GM19043 (cell line): Measurements from ENCODE around the gene UBAP2L.
A peak's percentile ranks its signal among the peaks of the same experiment; 100 is the strongest.
"Not testable (repeated sequence)": the region's sequence is repeated elsewhere in the genome, so short reads cannot be mapped to it uniquely, and the experiment has no call there.

Source experiments
- ATAC-seq: cut with Tn5 transposase; IDR thresholded peaks from one replicate; pipeline ENCODE4 v1.9.1; 2021; ENCODE audit warnings: low read depth; ENCODE audit not compliant: unreplicated experiment

UBAP2L gene

GRCh38 chr1:154237880-154238506 lies 17.2 kb downstream of the UBAP2L start:
- ATAC-seq: no peak

DNA sequence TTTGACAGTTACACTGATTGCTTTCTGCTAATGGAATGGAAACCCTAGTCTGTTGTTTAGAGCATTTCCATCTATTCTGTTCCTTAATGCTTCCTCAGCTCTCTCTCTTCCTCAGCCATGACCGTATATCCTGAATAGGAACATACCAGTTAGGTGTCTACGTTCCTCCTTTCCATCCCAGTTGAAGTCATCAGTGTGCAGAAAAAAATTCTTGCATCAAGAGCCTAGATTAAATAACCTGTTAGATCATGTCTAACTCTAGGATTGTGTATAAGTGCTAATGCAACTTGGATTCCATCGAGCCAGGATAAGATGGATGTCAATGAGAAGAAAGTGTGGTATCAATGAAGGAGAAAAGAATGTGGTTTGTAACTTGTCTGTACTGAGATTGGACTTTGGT lies 18.7 kb downstream of the UBAP2L start:
- ATAC-seq: no peak

DNA sequence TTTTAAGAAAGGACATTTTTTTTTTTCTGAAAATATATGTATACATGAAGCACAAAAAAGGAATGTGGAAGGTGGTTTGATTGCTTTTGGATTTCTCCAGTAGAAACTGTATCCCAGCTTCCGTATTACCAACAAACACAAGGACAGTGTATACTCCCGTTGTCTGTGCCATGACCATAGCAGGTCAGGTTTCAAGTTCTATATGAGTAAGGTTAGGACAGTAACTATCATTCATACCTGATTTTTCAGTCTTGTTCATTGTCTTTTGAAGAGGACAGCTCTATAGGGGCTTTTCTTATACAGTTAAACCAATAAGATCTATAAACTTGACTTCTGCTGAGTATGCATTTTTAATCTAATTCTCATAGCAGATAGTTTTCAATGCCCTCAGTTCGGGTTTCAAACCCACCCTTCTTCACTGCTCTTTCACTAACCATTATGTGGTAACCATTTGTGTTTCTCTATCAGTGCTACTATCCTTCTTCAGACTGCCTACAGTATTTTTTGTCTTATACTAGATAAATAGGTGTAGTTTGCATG lies 19.6 kb downstream of the UBAP2L start:
- ATAC-seq: no peak

DNA sequence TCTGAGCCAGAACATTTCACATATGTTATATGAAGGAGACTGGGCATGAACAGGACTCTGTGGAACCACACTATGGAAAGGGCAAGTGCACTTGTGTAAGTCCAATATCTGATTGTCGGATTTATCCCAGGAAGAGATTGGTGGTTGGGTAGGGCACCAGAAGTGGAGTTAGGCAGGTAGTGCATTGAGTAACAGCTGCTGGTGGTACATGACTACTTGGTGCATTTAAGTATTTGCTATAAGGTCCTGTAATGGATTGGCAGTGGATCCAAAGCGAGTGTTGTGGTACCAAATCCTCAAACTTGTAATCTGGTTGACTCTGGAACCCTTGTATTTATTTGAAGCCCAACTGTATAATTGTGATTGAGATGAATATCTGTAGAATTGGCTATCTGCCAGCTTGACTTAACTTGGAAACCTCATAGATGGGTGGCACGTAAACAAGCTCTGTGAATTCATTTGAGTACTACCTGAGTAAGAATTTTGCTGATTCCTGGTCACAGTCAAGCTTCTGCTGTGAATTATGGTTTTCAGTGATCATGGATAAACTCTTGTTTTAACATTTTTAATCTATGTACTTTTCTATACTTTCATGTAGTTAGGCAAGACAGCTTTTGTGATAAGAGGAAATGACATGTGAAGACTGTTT lies 21.1 kb downstream of the UBAP2L start:
- ATAC-seq: no peak

DNA sequence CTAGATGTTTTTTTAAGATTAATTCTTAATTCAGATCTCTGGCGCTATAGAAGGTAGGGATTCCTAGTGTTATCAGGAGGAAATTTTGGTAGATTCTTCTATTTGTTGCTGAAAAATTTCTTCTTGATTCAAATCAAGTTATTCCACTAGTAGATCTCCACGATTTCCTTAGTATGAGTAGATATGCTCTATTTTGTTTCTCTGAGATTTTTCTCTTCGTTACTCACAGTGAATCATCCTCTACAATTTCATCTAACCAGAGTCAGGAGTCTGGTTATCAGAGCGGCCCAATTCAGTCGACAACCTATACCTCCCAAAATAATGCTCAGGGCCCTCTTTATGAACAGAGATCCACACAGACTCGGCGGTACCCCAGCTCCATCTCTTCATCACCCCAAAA lies 32.9 kb downstream of the UBAP2L start:
- ATAC-seq: no peak

DNA sequence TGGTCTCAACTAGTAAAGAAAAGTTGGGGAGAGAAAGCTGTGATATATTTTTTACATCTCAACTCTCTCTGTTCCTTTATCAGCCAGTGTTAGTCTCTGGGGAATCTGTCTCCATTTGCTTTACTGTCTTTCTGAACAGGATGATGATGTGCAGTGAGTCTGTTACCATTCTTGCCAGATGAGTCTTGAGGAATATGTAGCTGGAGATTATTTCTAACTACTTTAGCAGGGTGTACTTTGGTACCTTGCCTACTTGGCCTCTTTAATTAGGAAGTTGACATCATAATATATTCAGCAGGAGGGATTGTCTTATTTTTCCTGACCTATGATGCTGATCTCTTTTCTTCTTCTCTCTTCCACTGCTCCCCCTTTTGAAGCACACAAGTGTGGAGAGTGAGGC lies 35.9 kb downstream of the UBAP2L start:
- no peak for ATAC-seq

DNA sequence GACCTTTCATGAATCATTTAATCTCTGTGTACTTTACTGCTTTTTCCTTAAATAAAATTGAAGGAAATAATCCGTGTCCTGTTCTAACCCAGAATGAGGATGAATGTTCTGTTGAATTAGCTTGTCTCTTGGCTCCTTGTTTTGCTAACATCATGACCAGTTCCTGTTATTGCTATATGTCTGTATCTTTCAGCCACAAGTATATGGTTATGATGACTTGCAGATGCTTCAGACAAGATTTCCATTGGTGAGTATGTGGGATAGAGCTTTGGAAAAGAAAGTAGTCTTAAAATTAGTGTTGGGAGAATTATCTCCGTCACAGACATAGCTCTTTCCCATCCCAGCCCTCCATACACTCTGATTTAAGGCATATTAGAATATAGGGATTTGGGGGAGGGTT lies 38.0 kb downstream of the UBAP2L start:
- no peak for ATAC-seq

DNA sequence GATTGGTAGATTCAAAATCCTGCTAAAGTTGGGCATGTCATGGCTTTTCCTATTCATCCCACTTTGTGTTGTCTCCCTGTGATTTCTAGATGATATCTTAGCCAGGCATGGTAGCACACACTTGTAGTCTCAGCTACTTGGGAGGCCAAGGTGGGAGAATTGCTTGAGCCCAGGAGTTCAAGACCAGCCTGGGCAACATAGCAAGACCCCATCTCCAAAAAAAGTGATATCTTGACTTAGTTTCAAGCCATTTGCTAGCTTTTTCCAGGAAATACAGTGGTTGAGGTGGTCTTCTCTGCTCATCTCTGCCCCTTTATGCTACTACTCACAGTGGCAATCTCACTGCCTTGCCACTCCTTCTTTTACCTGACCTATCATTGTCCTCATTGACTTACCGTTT lies 39.4 kb downstream of the UBAP2L start:
- ATAC-seq: no peak

DNA sequence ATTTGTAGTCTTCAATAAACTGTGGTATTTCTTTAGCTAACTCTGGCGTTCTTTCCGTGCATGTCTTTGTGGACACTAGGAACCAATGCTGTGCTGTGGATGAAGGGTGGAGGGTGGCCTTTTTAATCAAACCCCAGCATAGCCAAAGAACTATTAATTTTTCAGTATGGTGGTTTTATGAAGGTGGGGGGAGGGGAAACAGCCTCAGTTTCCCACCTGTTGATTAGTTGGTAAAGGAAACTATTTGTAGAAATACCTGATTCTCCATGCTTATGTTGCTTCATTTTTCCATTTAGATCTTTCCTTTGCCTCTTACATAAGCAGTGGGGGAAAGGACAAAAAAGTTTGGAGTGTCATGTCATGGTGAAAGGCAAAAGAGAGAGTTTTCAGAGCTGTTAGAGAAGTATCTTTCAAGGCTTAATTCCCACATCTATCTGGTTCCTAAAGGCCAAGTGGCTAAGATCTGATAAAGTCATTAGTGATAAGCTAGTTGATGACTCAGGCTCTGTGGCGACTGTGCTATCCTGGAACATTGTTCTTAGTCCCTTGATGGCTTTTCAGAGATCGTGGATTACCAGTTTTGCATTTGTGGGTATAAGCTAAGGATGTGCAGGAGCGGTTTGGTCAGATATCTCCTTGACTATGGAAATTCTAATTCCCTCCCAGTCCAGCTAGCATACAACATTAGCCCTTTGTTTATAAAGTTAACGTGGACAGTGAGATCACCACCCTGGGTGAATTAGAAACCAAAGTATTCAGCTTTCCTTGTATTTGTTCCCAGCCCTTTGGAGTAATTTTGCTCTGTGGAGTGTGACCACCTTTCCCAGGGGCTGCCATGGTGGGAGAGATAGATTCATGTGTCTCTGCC lies 42.9 kb downstream of the UBAP2L start:
- no peak for ATAC-seq

GRCh38 chr1:154264454-154264853 lies 43.7 kb downstream of the UBAP2L start:
- ATAC-seq: no peak

DNA sequence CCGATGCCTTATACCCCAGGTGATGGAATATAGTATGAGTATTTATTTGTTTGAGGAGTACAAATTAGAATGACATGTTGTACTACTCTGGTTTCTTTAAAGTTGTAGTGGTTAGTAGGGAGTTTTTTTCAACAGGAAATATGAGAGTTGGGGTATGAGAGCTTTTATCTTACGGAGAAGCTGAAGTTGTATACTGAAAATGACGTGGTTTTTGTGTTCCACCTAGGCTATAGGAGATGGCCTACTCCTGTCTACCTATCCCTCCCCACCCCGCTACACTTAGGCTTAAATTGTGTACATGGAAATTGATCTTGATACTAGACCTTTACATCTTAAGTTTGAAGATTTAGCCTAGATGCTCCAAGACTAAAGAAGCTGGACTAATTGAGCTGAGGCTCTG lies 44.8 kb downstream of the UBAP2L start:
- no peak for ATAC-seq

DNA sequence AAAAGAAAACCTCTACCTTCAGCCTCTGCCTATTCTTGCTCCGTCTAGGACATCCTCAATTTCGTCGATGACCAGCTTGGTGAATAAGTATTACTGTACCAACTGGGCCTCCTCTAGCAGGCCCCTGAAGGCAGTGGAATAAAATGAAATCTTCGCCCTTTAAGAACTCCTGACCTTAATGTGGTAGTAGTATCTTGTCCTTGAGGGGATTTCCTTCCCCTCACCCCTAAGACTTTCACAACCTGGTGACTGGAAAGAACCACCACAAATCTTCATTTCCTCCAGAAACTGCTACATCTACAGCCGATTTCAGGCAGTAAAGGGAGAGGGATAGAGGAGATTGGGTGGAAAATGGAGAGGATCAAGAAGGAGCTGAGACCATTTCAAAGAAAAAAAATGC lies 50.1 kb downstream of the UBAP2L start:
- ATAC-seq: no peak

DNA sequence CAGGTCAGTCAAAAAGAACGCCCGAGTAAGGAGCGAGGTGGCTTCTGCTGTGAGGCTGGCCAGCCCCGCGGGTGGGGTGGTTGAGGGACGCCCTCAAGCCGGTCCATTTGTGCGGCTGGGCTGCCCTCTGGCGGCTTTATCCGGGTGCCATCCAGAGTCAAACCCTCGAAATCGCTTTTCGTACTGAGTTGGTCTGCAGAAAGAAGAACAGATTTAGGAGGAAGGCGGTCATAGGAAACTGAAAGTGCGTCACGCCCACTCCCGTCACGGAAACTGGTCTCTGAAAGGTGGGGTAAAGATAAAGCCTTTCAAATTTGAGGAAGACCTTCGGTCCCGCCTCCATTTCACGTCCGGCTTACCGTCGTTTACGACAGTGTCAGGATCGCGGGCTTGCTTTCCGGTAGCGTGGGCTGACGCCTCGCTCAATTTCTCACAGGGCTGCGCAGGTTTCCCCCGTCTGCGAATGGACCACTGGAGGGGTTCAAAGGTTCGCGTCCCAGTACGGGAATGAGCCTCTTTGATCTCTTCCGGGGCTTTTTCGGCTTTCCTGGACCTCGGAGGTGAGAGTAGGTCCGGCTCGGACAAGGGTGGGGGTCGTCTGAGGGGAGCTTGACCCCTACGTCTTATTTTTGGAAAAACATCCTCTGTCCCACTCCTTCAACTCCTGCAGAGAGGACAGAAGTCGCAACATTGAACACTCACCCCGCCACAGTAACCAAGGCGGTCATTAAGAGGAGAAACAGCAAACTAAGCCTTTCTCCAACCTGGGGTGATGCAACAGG lies 51.7 kb downstream of the UBAP2L start, which contains the start of gene HAX1:
Gene HAX1, plus strand, starts transcription at position 413 of the 782 bp plus-strand sequence. Its CDS starts 95 bp downstream, at position 508.
- ATAC-seq: peak; percentile 88

- no peak for ATAC-seq
These were observed 52.3 kb downstream of the UBAP2L start for GRCh38 chr1:154272999-154273563.

DNA sequence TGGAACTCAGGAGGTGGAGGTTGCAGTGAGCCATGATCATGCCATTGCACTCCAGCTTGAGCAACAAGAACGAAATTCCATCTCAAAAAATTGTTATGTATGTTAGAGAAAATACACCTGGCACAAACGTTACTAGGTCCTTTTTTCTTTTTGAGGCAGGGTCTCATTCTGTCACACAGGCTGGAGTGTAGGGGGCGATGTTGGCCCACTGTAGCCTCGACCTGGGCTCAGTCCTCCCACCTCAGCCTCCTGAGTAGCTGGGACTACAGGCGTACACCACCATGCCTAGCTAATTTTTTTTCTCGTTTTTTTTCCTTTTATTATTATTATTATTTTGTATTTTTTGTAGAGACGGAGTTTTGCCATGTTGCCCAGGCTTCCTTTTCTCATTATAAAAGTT lies 56.0 kb downstream of the UBAP2L start:
- ATAC-seq: no peak

GRCh38 chr1:154287591-154287990 lies 66.8 kb downstream of the UBAP2L start:
- ATAC-seq: not testable (repeated sequence)

DNA sequence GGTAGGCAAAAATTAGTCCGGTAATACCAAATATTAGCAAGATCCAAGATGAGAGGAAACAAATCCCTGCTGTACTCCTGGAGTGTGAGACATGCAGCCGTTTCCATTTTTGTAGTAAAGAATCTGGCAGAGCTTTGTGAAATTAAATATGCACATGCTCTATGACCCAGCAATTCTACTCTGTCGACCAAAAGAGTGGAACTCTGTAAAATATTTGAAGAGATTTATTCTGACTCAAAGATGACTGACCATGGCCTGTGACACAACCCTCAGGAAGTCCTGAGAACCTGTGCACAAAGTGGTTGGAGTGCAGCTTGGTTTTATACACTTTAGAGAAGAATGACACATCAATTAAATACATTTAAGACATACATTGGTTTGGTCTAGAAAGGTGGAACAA lies 67.9 kb downstream of the UBAP2L start:
- no peak for ATAC-seq

DNA sequence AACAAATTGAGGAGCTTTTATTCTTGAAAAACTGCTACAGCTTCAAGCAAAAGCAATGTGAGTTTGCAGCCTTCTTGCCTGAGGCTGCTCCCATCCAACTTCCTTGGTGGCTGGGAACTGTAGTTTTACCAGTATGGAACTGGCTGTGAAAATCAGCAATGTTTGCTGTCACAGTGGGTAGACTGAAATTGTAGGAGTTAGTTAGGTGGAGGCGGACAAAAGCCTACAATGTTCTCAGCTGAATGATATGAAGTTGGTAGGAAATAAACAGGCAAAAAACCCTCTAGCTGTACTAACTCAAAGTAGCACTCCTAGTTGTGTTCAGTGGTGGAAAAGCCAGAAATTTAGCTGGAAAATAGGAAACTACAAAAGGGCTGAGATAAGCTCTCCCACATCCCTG lies 70.2 kb downstream of the UBAP2L start:
- ATAC-seq: no peak

DNA sequence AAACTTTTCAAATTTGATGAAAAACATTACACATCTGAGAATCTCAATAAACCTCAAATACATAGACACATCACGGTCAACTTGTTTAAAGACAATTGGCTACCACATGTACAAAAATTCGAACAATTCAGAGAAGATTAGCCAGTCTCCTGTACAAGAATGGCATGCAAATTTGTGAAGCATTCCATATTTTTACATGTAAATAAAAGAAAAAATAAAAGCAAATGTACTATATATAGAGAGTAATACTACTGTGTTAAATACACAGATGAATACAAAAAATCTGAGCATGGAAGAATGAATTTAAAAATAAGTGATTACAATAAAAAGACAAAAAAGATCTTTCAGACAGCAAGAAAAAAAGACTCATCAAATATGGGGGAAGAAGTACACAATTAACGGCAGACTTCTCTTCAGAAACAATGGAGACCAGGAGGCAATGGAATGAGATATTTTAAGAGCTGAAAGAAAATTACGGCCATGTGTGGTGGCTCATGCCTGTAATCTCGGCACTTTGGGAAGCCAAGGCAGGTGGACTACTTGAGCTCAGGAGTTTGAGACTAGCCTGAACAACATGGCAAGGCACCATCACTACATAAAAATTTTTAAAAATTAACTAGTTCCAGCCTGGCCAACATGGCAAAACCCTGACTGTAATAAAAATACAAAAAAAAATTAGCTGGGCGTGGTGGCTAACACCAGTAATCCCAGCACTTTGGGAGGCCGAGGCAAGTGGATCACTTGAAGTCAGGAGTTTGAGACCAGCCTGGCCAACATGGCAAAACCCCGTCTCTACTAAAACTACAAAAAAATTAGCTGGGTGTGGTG lies 74.9 kb downstream of the UBAP2L start:
- ATAC-seq: no peak
